ENCODE data around the gene HECTD4. TPM values are rescaled to one million over a fixed set of nuclear protein-coding genes. Genes with fewer than 3 reads are reported as not detected.

HECTD4 gene
- total RNA-seq, 1 experiment from 2014 or later: 51.3 TPM

- Histone ChIP-seq H3K4me1 (ENCODE audit: control insufficient read depth, insufficient read depth, low read length) (peaks cover 6% of the 10 kb centered on the region; the same call in 1 of the 2 replicates), H3K36me3 (ENCODE audit: control insufficient read depth, insufficient read depth, low read length) (no peaks in the 10 kb centered on the region), H3K9me3 (ENCODE audit: control insufficient read depth, insufficient read depth, low read depth, low read length) (no peaks in the 10 kb centered on the region), H3K27ac (ENCODE audit: low read length) (no peak overlapping the region), H3K4me3 (ENCODE audit: low read depth in 2 of 2, low read length in 2 of 2) (no peak overlapping the region), H3K27me3 (ENCODE audit: control insufficient read depth, insufficient read depth, low read length) (no peaks in the 10 kb centered on the region)
- intact Hi-C loops (cut with micrococcal nuclease; ENCODE audit: unreplicated experiment): no loop called here
- in situ Hi-C loops (cut with HindIII; ENCODE audit: low pct_unique_long_range_greater_than_20kb, low sequenced_read_pairs): no loop called here
- DNase-seq (ENCODE audit: low read depth, low spot score) (no peak), ATAC-seq (no peak)
- BruUV-seq (replicated peaks): no TSS peak
- ChIA-PET POLR2A (no interaction called here), CTCF (no interaction called here)
- TF ChIP-seq SIN3A (IDR thresholded peaks at IDR 0.05; ENCODE audit: borderline replicate concordance, insufficient read depth, low read depth, low read length): no peak
- no peak for TF ChIP-seq CTCF (IDR thresholded peaks at IDR 0.05)
- TF ChIP-seq TCF7L2 (IDR thresholded peaks at IDR 0.05; ENCODE audit: low read depth, low read length): no peak
- TF ChIP-seq POLR2AphosphoS5 (IDR thresholded peaks at IDR 0.05; ENCODE audit: low read depth, low read length): no peak
- TF ChIP-seq REST (IDR thresholded peaks at IDR 0.05; ENCODE audit: insufficient read depth in 1 of 2, low read depth in 2 of 2, low read length in 1 of 2): no peak
Observed at GRCh38 chr12:112325157-112325556, 57.1 kb downstream of the HECTD4 start.

- DNase-seq (ENCODE audit: low read depth, low spot score) (no peak), ATAC-seq (no peak)
- in situ Hi-C loops (cut with HindIII; ENCODE audit: low pct_unique_long_range_greater_than_20kb, low sequenced_read_pairs) (no loop called here), intact Hi-C loops (cut with micrococcal nuclease; ENCODE audit: unreplicated experiment) (no loop called here)
- H3K27ac ChIP-seq (ENCODE audit: low read length): no peak overlapping the region
- H3K27me3 ChIP-seq (ENCODE audit: control insufficient read depth, insufficient read depth, low read length): no peaks in the 10 kb centered on the region
- ChIA-PET POLR2A (no interaction called here), CTCF (interaction anchor here (0.7 kb wide), 1 partner anchor 367 kb away, joined by 3 read pairs; no protein-coding TSS in a partner anchor)
- H3K4me1 ChIP-seq (ENCODE audit: control insufficient read depth, insufficient read depth, low read length): peaks cover 6% of the 10 kb centered on the region; the same call in 1 of the 2 replicates
- no peak for TF ChIP-seq REST (IDR thresholded peaks at IDR 0.05; ENCODE audit: insufficient read depth in 1 of 2, low read depth in 2 of 2, low read length in 1 of 2)
- no peak for TF ChIP-seq POLR2AphosphoS5 (IDR thresholded peaks at IDR 0.05; ENCODE audit: low read depth, low read length)
- TF ChIP-seq TCF7L2 (IDR thresholded peaks at IDR 0.05; ENCODE audit: low read depth, low read length): no peak
- no peak for TF ChIP-seq SIN3A (IDR thresholded peaks at IDR 0.05; ENCODE audit: borderline replicate concordance, insufficient read depth, low read depth, low read length)
- no peak for TF ChIP-seq CTCF (IDR thresholded peaks at IDR 0.05)
- H3K36me3 ChIP-seq (ENCODE audit: control insufficient read depth, insufficient read depth, low read length): no peaks in the 10 kb centered on the region
- H3K4me3 ChIP-seq (ENCODE audit: low read depth in 2 of 2, low read length in 2 of 2): no peak overlapping the region
- no TSS peak for BruUV-seq (replicated peaks)
- no peaks in the 10 kb centered on the region for H3K9me3 ChIP-seq (ENCODE audit: control insufficient read depth, insufficient read depth, low read depth, low read length)
Observed at GRCh38 chr12:112322882-112323547, 59.2 kb downstream of the HECTD4 start.

Data from Panc1 (cell line).